ENCODE results near the gene CES3. TPM values are rescaled to one million over a fixed set of nuclear protein-coding genes. Genes with fewer than 3 reads are reported as not detected.

The CES3 gene
- total and polyA plus RNA-seq, 4 donors = 0.19 to 28.3 (median 12.5) TPM

- TF ChIP-seq MAX (IDR thresholded peaks at IDR 0.05) (no peak), HNF4A (conservative IDR thresholded peaks at IDR 0.05) (no peak), ATF3 (IDR thresholded peaks at IDR 0.05) (no peak), JUND (IDR thresholded peaks at IDR 0.05) (no peak)
These were observed 14.3 kb downstream of the CES3 start (continued) for GRCh38 chr16:66975302-66975893.

GRCh38 chr16:66976746-66977145 lies 15.7 kb downstream of the CES3 start:
- no peak for DNase-seq (ENCODE audit: low spot score)
- Histone ChIP-seq H3K4me1 (ENCODE audit: control insufficient read depth in 4 of 4, insufficient read depth in 4 of 4, low read length in 3 of 4) (peaks cover 0 to 15% (median 7%) of the 10 kb centered on the region in 4 donors), H3K9ac (ENCODE audit: low read depth in 1 of 2, low read length in 2 of 2) (no peak overlapping the region), H3K27me3 (ENCODE audit: control insufficient read depth in 4 of 4, insufficient read depth in 4 of 4, low read length in 3 of 4) (no peaks in the 10 kb centered on the region), H3K27ac (ENCODE audit: low read depth in 1 of 2, low read length in 2 of 2) (peak overlapping the region; percentile 39 to 65), H3K4me3 (ENCODE audit: low read depth in 1 of 3, low read length in 3 of 3) (no peak overlapping the region), H3K36me3 (ENCODE audit: control insufficient read depth in 4 of 4, insufficient read depth in 3 of 4, low read depth in 1 of 4, low read length in 3 of 4) (peaks cover 0 to 7% (median 5%) of the 10 kb centered on the region in 4 donors), H3K9me3 (ENCODE audit: control insufficient read depth in 4 of 4, low read length in 3 of 4) (no peaks in the 10 kb centered on the region)
- WGBS = 45% methylated on average over 13 of the region's 13 CpGs
- no peak for TF ChIP-seq RXRA (IDR thresholded peaks at IDR 0.05)
- TF ChIP-seq NR2F2 (IDR thresholded peaks at IDR 0.05) = no peak
- TF ChIP-seq JUND (IDR thresholded peaks at IDR 0.05) = no peak
- no peak for TF ChIP-seq MAX (IDR thresholded peaks at IDR 0.05)
- TF ChIP-seq RAD21 (IDR thresholded peaks at IDR 0.05) = no peak

GRCh38 chr16:66977341-66978113 lies 16.5 kb downstream of the CES3 start:
- Histone ChIP-seq H3K9ac (ENCODE audit: low read depth in 1 of 2, low read length in 2 of 2) (no peak overlapping the region), H3K27ac (ENCODE audit: low read depth in 1 of 2, low read length in 2 of 2) (no peak overlapping the region), H3K36me3 (ENCODE audit: control insufficient read depth in 4 of 4, insufficient read depth in 3 of 4, low read depth in 1 of 4, low read length in 3 of 4) (peaks cover 0 to 5% (median 2%) of the 10 kb centered on the region in 4 donors), H3K9me3 (ENCODE audit: control insufficient read depth in 4 of 4, low read length in 3 of 4) (no peaks in the 10 kb centered on the region), H3K4me1 (ENCODE audit: control insufficient read depth in 4 of 4, insufficient read depth in 4 of 4, low read length in 3 of 4) (peaks cover 0 to 15% (median 7%) of the 10 kb centered on the region in 4 donors), H3K27me3 (ENCODE audit: control insufficient read depth in 4 of 4, insufficient read depth in 4 of 4, low read length in 3 of 4) (no peaks in the 10 kb centered on the region), H3K4me3 (ENCODE audit: low read depth in 1 of 3, low read length in 3 of 3) (no peak overlapping the region)
- peak; percentile 92 for DNase-seq (ENCODE audit: low spot score)
- 29% methylated on average over 15 of the region's 15 CpGs for whole genome bisulfite sequencing
- TF ChIP-seq RAD21 (IDR thresholded peaks at IDR 0.05) = peak; percentile 99
- TF ChIP-seq HNF4A (conservative IDR thresholded peaks at IDR 0.05) = peak; percentile 25 to 50
- peak; percentile 13 to 50 for TF ChIP-seq RXRA (IDR thresholded peaks at IDR 0.05)
- TF ChIP-seq CTCF (IDR thresholded peaks at IDR 0.05; ENCODE audit: low read depth, low read length, missing input control) = peak; percentile 97
- TF ChIP-seq JUND (IDR thresholded peaks at IDR 0.05) = no peak

GRCh38 chr16:66979011-66979717 lies 18.1 kb downstream of the CES3 start:
- H3K27ac ChIP-seq (ENCODE audit: low read depth in 1 of 2, low read length in 2 of 2) = no peak overlapping the region
- H3K9me3 ChIP-seq (ENCODE audit: control insufficient read depth in 4 of 4, low read length in 3 of 4) = no peaks in the 10 kb centered on the region
- H3K4me1 ChIP-seq (ENCODE audit: control insufficient read depth in 4 of 4, insufficient read depth in 4 of 4, low read length in 3 of 4) = peaks cover 0 to 15% (median 7%) of the 10 kb centered on the region in 4 donors
- no peaks in the 10 kb centered on the region for H3K36me3 ChIP-seq (ENCODE audit: control insufficient read depth in 4 of 4, insufficient read depth in 3 of 4, low read depth in 1 of 4, low read length in 3 of 4)
- no peak for DNase-seq (ENCODE audit: low spot score)
- WGBS = 76% methylated on average over 16 of the region's 16 CpGs
- H3K4me3 ChIP-seq (ENCODE audit: low read depth in 1 of 3, low read length in 3 of 3) = no peak overlapping the region
- H3K27me3 ChIP-seq (ENCODE audit: control insufficient read depth in 4 of 4, insufficient read depth in 4 of 4, low read length in 3 of 4) = no peaks in the 10 kb centered on the region
- no peak overlapping the region for H3K9ac ChIP-seq (ENCODE audit: low read depth in 1 of 2, low read length in 2 of 2)
- no peak for TF ChIP-seq TAF1 (conservative IDR thresholded peaks at IDR 0.05)
- no peak for TF ChIP-seq FOXA1 (IDR thresholded peaks at IDR 0.05)
- no peak for TF ChIP-seq RAD21 (IDR thresholded peaks at IDR 0.05)
- TF ChIP-seq ATF3 (IDR thresholded peaks at IDR 0.05) = no peak
- TF ChIP-seq SP1 (IDR thresholded peaks at IDR 0.05) = no peak
- no peak for TF ChIP-seq MAX (IDR thresholded peaks at IDR 0.05)
- TF ChIP-seq EGR1 (IDR thresholded peaks at IDR 0.05; ENCODE audit: low read depth in 2 of 2) = no peak
- no peak for TF ChIP-seq HNF4A (conservative IDR thresholded peaks at IDR 0.05)
- no peak for TF ChIP-seq NR2F2 (IDR thresholded peaks at IDR 0.05)
- TF ChIP-seq JUND (IDR thresholded peaks at IDR 0.05) = no peak
- no peak for TF ChIP-seq ZBTB33 (IDR thresholded peaks at IDR 0.05)
- no peak for TF ChIP-seq FOXA2 (IDR thresholded peaks at IDR 0.05)
